Stimulated activated CD8-positive, alpha-beta memory T cell treated with anti-CD3 and anti-CD28 coated beads, Interleukin-12 subunit alpha, Interleukin-12 subunit beta, amount 100 ng/mL, for 24 hours (primary cell): ENCODE results near the gene CAV2.

Experiments used
- DNase-seq: peaks from one replicate; pipeline ENCODE4 v3.0.0-alpha.2; 2020; ENCODE audit errors: extremely low read depth

The CAV2 gene

GRCh38 chr7:116495736-116496135 lies 3.8 kb upstream of the CAV2 start:
- DNase-seq: no peak

DNA sequence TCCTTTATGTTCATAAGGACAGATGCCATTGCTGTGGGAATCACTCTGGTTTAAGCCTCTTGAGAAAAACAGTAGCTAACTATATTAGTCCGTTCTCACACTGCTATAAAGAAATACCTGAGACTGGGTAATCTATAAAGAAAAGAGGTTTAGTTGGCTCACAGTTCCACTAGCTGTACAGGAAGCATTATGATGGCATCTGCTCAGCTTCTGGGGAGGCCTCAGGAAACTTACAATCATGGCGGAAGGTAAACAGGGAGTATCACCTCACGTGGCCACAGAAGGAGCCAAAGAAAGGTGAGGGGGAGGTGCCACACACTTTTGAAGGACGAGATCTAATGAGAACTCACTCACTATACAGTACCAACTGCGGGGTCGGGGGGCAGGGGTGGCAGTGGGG lies 2.9 kb upstream of the CAV2 start:
- no peak for DNase-seq

DNA sequence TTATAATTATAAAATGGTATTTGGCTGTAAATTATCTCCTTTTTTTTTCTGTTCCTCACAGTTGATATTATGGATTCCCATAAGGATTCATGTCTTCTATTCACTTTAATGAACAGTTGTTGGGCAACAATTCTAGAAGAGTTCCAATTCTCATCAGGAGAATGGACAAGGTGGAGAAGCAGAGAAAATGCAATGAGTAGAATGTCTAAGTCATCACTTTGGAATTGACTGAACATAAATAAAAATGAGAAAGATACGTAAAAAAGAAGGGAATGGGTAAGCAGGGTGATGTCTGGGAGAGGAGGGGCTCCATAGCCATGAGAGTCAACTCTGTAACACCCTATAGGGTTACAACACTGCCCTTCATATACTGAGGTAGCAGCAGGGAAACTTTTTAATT lies 1.8 kb upstream of the CAV2 start:
- no peak for DNase-seq

DNA sequence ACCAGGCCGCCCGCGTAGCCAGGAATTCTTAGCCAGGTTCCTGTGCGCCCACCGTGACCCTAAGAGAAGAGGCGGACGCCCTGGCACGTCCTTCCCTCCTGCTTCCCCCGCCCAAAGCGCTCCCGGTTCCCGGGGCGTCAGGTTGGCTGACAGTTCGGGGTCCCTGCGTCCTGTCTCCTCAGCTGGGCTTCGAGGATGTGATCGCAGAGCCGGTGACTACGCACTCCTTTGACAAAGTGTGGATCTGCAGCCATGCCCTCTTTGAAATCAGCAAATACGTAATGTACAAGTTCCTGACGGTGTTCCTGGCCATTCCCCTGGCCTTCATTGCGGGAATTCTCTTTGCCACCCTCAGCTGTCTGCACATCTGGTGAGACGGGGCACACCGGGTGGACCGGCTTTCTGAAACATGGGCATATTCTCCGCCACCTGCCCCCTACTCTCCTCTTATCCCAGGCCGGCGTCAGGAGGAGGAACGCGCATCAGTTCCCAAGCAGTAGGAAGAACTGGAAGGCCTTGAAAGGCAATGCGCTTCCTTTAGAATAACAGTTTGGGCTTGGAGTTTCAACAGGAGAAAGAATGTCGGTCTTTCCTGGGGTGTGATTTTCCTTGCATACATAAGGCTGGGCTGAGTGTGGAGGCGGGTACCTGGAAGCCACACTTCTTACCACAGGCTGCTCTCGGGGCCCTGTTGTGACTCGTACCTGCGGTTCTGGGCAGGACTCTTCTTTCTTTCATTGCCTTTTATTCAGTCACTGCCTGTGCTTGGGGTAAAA lies 728 bp downstream of the CAV2 start:
- DNase-seq: no peak

DNA sequence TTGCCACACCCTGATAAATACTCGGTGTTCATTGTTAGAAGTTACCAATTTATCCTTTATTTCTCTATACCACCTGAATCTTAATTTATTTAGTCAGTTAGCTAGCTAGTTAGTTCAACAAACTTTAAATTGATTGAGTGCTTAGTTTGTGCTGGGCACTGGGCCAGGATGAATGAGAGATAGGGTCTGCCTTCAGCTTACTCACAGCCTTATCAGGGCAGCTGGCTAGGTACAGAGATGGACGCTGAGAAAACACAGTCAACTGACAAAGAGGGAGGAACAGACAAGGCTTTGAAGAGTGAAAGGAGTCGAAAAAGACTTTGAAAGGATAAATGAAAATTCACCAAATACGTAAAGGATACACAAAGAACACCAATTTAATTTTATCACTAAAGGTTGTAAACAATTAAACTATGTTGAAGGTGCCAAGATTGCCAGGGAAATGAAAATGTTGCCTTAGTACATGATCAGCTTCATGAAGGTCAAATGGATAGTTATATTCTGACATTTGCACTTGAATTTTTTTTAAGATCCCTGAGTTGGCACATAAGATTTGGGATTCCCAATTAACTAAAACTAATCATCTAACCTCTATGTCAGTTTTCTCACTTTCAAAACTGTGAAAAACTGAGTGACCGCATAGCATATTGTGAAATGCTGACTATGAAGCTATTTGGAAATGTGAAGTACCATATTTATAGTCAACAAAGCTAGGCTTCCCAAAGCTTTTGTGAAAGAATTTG lies 2.1 kb downstream of the CAV2 start:
- DNase-seq: no peak

DNA sequence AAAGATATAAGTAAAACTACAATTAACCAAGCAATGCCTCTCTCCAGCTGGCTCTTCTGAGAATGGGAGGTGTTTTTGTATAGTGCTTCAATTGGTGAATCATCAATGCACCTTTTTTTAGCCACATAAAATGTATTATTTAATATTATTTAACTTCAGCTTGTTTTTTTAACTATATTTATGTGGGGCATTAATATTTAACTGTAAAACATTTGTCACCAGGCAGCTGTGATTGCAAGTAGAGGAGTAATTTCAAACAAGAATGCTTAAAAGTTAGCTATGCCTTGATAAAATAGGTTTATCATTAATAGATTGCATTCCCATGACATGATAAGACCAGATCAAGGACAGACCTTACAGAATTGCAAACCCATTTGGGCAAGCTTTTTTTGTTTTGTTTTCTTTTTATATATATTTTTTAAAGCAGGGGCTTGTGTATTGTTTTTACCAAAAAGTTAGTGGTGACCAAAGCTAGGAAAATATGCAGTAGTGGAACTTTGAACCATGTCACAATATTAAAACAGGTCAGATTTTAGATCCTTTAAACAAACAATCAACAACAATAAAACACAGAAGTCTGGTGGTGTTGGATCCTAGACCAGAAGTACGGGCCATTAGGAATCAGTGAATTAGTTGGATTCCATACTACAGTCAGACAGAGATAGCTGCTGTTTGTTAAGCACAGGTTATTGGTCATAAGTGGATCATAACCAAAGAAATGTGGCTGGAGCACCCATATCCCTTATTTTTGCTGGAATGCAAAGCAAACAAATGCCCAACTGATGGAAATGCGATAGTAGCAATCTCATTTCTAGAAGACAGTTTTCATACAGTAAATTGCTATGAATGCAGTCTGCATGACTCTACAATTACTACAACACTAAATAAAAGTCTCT lies 2.9 kb downstream of the CAV2 start:
- DNase-seq: no peak

DNA sequence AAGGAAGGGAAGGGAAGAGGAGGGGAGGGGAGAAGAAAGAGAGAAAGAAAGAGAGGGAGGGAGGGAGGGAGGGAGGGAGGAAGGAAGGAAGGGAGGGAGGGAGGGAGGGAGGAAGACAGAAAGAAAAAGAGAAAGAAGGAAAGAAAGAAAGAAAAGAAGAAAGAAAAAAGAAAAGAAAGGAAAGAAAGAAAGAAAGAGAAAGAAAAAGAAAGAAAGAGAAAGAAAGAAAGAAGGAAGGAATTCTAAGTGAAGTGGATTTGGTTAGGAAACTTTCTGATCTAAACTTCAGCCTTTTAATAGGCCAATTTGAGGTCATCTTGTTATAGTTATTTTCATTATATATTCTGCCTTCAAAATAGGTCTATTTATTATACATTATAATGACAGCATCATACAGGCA lies 4.3 kb downstream of the CAV2 start:
- no peak for DNase-seq

DNA sequence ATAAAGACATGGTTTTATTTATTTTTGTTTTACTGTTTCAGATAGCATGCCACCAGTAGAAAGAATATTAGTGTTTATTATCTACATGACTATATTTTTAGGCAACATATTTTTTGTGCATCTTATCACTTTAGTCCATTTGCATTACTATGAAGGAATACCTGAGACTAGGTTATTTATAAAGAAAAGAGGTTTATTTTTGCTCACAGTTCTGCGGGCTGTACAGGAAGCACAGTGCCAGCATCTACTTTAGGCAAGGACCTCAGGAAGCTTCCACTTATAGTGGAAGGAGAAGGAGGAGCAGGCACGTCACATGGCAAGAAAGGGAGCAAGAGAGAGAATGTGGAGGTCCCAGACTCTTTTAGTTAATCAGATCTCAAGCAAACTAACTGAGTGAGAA lies 5.7 kb downstream of the CAV2 start:
- DNase-seq: no peak

DNA sequence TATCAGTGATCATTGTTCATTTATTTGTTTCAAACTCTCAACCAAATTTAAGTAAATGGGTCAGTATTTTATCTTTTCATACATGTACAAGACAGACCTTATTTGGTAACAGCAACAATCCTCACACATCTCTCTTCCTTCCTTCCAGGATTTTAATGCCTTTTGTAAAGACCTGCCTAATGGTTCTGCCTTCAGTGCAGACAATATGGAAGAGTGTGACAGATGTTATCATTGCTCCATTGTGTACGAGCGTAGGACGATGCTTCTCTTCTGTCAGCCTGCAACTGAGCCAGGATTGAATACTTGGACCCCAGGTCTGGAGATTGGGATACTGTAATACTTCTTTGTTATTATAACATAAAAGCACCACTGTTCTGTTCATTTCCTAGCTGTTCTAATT lies 6.3 kb downstream of the CAV2 start:
- no peak for DNase-seq

DNA sequence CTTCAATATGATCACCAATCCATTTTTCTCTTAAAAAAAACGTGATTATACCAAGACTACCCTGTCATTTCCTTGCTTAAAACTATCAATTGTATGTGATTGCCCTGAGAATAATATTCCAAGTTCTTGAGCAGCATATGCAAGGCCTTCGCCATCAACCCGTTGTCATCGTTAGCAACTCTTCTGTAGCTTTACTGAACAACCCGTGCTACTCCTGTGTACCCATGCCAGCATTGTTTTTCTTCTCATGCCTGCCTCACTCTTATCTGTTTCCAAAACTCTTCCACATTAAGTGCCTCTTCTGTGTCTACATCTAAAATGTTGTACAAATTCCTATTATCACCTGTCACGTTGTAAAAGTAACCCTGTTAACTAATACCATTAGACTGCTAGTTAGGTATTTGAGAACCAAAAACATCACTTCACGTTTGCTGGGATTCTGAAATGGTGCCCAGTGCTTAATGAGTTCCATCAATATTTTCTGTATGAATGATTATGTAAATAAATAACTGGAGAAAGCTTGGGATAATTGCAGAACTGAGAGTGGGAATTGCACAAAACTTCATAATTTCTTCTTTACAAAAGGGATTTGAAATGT lies 10.5 kb downstream of the CAV2 start:
- DNase-seq: no peak

DNA sequence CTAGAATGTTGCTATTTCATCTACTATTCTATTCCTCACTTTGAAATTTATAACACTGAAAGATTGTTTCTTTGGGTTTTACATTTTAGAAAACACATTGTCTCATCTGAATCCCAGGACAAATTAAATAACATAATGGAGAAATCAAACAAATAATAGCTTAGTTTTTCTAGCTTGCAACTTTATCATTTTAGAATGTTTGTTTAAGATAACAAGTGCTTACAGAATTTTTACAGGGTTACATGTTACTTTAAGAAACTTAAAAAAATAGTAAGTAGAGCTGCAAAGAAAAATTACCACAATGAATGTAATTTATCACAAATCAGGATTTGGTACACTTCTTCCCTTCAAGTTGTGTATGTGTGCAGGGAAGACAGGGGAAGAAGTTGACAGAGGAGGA lies 11.3 kb downstream of the CAV2 start:
- DNase-seq: no peak

- no peak for DNase-seq
Observed at GRCh38 chr7:116511552-116512519, 12.3 kb downstream of the CAV2 start.

DNA sequence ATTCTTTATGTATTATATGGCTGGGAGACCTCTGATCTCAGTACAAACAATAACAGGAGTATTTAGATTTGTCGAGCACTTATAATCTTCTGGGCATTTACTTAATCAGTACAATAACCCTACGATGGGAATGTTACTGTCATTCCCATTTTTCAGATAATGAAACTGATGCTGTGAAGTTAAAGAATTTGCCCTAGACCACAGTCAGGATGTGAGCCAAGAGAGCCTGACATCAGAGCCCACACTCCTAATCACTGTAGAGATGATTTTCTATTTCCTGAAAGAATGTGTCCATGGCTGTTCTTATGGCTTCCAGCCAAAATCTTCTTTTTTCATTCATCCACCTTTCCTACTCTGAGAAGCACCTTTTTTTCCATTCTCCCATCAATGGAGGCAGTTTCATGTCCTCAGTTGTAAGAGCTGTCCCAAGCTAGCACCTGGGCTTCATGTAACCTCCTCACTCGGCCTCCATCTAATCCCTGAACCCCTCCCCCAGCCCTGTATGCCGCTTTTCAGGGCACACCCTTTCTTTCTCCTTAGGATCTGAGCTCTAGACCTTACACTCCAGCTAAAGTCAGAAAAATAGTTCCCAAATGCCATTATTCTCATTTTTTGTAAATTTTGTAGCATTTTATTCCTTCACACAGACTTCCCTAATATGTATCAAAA lies 13.1 kb downstream of the CAV2 start:
- DNase-seq: no peak

DNA sequence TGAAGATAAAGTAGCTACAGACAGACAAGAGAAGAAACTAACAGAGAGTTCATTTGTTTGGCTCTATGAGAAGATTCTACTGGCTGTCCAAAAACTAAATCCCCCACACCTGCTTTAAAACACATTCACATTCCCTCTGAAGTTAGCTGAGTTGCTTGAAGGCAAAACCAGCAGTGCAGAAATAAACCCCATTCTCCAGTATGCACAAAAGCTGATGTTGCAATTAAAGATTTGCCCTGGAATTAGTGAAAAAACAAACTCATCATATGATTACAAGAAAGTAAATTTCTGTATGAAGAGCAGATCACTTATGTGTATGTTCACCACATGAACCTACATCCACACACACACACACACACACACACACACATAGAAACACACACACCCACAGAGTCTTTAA lies 16.0 kb downstream of the CAV2 start:
- DNase-seq: no peak

DNA sequence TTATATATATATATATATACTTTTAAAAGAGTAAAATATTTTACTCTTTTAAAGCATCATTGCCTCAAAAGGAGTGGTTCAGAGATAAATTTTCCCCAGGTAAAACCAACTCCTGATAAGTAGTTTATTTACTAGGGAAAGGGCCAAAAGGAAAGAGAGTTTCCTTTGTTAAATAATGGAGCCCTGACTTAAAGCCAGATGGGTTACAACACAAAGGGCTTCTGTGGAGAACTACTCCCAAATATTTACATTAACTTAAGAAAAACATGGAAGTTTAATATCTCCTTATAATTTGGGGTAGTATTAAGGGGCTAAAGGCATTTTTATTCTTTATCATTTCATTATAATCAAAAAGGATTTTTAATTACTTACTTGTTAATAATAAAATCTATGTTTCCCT lies 16.8 kb downstream of the CAV2 start:
- DNase-seq: no peak

DNA sequence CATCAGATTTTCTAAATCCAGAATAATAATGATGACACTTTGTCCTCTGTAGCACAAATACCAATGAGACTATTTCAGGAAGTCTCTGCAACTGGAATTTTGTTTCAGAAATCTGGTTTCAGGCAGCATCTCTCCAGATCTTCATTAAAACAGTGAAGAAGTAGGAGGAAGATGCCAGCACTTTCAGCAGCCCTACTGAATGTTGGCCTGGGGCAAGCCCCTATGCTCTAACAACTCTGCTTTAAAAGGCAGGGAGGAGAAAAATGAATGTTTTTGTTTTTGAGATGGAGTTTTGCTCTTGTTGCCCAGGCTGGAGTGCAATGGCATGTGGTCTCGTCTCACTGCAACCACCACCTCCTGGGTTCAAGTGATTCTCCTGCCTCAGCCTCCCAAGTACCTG lies 18.1 kb downstream of the CAV2 start:
- no peak for DNase-seq

GRCh38 chr7:116518961-116519360 lies 19.4 kb downstream of the CAV2 start:
- DNase-seq: no peak

DNA sequence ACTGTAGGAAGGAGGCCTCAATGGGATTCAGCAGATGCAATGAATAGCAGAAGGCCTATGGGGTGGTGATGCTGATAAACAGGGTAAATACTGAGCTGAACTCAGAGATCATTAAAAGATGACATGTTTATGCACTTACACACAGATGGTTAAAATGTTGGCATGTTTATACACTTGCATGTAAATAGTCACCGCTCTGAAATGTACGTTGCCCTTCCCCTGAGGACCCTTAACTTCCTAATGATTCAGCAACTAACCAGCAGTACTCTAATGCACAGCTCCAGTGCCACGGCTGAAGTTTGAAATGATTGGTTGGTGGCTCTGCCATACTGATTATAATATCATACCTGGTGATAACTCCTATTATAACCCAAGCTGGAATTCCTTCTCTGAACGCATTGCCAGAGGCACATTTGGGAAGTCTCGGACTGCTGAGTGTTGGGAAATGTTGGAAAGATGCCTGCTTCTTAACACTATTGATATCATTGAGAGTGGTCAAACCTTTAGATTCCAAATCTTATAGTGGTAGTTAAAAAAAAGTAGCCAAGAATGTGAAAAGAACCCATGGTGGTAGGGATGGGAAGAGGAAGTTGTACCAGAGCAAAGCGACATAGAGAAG lies 21.6 kb downstream of the CAV2 start:
- no peak for DNase-seq

- DNase-seq: no peak
Observed at GRCh38 chr7:116522247-116522646, 22.7 kb downstream of the CAV2 start.

GRCh38 chr7:116524221-116524608 lies 24.7 kb downstream of the CAV2 start:
- no peak for DNase-seq
